HepG2 (cell line): ENCODE measurements around the gene ABCD2. TPM values are rescaled to one million over a fixed set of nuclear protein-coding genes. Genes with fewer than 3 reads are reported as not detected.

Source experiments
- ATAC-seq: fragments of 200-7000 bp; cut with Tn5 transposase; 3 replicates; pipeline ENCODE4 v1.9.1; 2020; ENCODE audit warnings: mild to moderate bottlenecking, moderate library complexity
- BruUV-seq: library from RNA; stranded (reverse); fragments of 400-500 nt; replicated peaks from 2 replicates; lab custom pipeline; 2021; lab: Mats Ljungman, UMichigan
- CTCF ChIA-PET: fragments of 300-600 bp; formaldehyde crosslinking; extraction: SDS; loops from one replicate; lab custom pipeline; 2021; ENCODE audit warnings: low total read pairs, inconsistent platforms, low intra/inter-chr PET ratio; lab: Yijun Ruan, JAX
- POLR2A ChIA-PET: fragments of 350-600 bp; sonication (Branson Sonifier 250); formaldehyde crosslinking; loops from one replicate; lab custom pipeline; 2020; ENCODE audit warnings: antibody characterized with exemption, inconsistent platforms; lab: Yijun Ruan, JAX
- DNase-seq: peaks from one replicate; pipeline ENCODE4 v3.0.0-alpha.2; 2015; ENCODE audit warnings: low spot score
- FAIRE-seq: peaks from 3 replicates; lab custom pipeline; 2011; peaks lifted over from hg19 to GRCh38; lab: Jason Lieb, UNC
- H2AFZ ChIP-seq: one replicate; pipeline ENCODE4 v1.6.1; 2011; ENCODE audit warnings: low read length, inconsistent platforms
- H3K27ac ChIP-seq: fragments of 300-600 bp; 3 replicates; pipeline ENCODE4 v1.8.0; 2011; ENCODE audit warnings: mixed run types, mild to moderate bottlenecking, mixed read lengths, low read length, inconsistent platforms; ENCODE audit not compliant: insufficient read depth; ENCODE audit errors: extremely low read length
- H3K27me3 ChIP-seq, 2 experiments: fragments of 200-600 bp in 1 of 2; 2 replicates in 1 of 2; 3 replicates in 1 of 2; pipeline versions ENCODE4 v1.6.0 to v1.8.0; 2011; ENCODE audit warnings: low read length in 2 of 2, mild to moderate bottlenecking in 2 of 2, moderate library complexity in 2 of 2, inconsistent platforms in 1 of 2; ENCODE audit not compliant: insufficient read depth in 2 of 2, control insufficient read depth in 1 of 2
- H3K36me3 ChIP-seq, 2 experiments: fragments of 200-600 bp in 1 of 2; replicated peaks in 1 of 2; 2 replicates in 1 of 2; 3 replicates in 1 of 2; pipeline versions ENCODE4 v1.5.1 to v1.8.0; 2011; ENCODE audit warnings: low read length in 2 of 2, inconsistent platforms in 1 of 2; ENCODE audit not compliant: insufficient read depth in 2 of 2, control insufficient read depth in 1 of 2
- H3K4me1 ChIP-seq: 2 replicates; pipeline ENCODE4 v1.5.1; 2012; ENCODE audit warnings: low read length, inconsistent platforms; ENCODE audit not compliant: insufficient read depth
- H3K4me2 ChIP-seq: 2 replicates; pipeline ENCODE4 v1.6.0; 2011; ENCODE audit warnings: low read depth, low read length, inconsistent platforms
- H3K4me3 ChIP-seq, 3 experiments: fragments of 200-600 bp in 1 of 3; sonication (generic), shearing (Covaris generic) in 1 of 3; replicated peaks in 1 of 3; 2 replicates each; pipeline ENCODE4 v1.5.1; 2011 to 2016; ENCODE audit warnings: low read length in 3 of 3, inconsistent platforms in 2 of 3, low read depth in 2 of 3, mild to moderate bottlenecking in 2 of 3, control low read depth in 1 of 3, mixed read lengths in 1 of 3; ENCODE audit not compliant: insufficient read depth in 1 of 3
- H3K79me2 ChIP-seq: one replicate; pipeline ENCODE4 v1.6.1; 2011; ENCODE audit warnings: low read length, inconsistent platforms; ENCODE audit not compliant: insufficient read depth
- H3K9ac ChIP-seq: 2 replicates; pipeline ENCODE4 v1.6.0; 2011; ENCODE audit warnings: mild to moderate bottlenecking, low read depth, low read length, inconsistent platforms; ENCODE audit not compliant: insufficient read depth
- H3K9me3 ChIP-seq: 2 replicates; pipeline ENCODE4 v1.5.1; 2012; ENCODE audit warnings: mild to moderate bottlenecking, low read length
- H4K20me1 ChIP-seq: 2 replicates; pipeline ENCODE4 v1.6.0; 2011; ENCODE audit warnings: inconsistent platforms, mild to moderate bottlenecking, low read length, moderate library complexity; ENCODE audit not compliant: insufficient read depth
- DMAP1 ChIP-seq: IDR thresholded peaks from 2 replicates; pipeline ENCODE4 v1.6.1; 2016
- FOXK2 ChIP-seq: fragments of 450-650 bp; IDR thresholded peaks from 2 replicates; pipeline ENCODE4 v1.6.1; 2016
- HIVEP1 ChIP-seq: sonication (generic); formaldehyde crosslinking; IDR thresholded peaks from 2 replicates; pipeline ENCODE4 v1.4.0; 2020; ENCODE audit warnings: mild to moderate bottlenecking, missing genetic modification reagents
- HMG20A ChIP-seq: IDR thresholded peaks from 2 replicates; pipeline ENCODE4 v1.6.1; 2016; ENCODE audit warnings: borderline replicate concordance
- HOXA9 ChIP-seq: sonication (generic); formaldehyde crosslinking; IDR thresholded peaks from 2 replicates; pipeline ENCODE4 v1.8.1; 2022; ENCODE audit warnings: missing genetic modification reagents, mild to moderate bottlenecking, moderate library complexity, borderline replicate concordance
- MEF2D ChIP-seq: sonication (generic); formaldehyde crosslinking; IDR thresholded peaks from 2 replicates; pipeline ENCODE4 v1.5.1; 2020; ENCODE audit warnings: mild to moderate bottlenecking, missing genetic modification reagents
- SOX5 ChIP-seq: IDR thresholded peaks from 2 replicates; pipeline ENCODE4 v1.6.1; 2016; ENCODE audit warnings: borderline replicate concordance
- TEAD2 ChIP-seq: sonication (generic); formaldehyde crosslinking; IDR thresholded peaks from 2 replicates; pipeline ENCODE4 v1.9.0; 2021; ENCODE audit warnings: missing genetic modification reagents
- ZNF446 ChIP-seq: sonication (generic); formaldehyde crosslinking; IDR thresholded peaks from 2 replicates; pipeline ENCODE4 v1.5.0; 2020; ENCODE audit warnings: mild to moderate bottlenecking, missing genetic modification reagents
- WGBS: methylation state at CpG from one replicate; pipeline ENCODE4 v1.1.6; 2017; ENCODE audit warnings: low lambda C conversion rate; 5-methylcytosine and 5-hydroxymethylcytosine counted together
- in situ Hi-C: cut with HindIII; loops from 2 replicates; pipeline ENCODE4 v1.10.0; 2017; ENCODE audit warnings: low pct_unique_long_range_greater_than_20kb; ENCODE audit not compliant: extremely low pct_ligation_motif_present
- intact Hi-C: fragments of 100-400 bp; cut with micrococcal nuclease; formaldehyde crosslinking; loops from one replicate; pipeline ENCODE4 v1.10.0; 2022; ENCODE audit not compliant: unreplicated experiment
- polyA plus RNA-seq, 8 experiments: library from polyadenylated mRNA; depleted of rRNA in 3 of 8; stranded (reverse) in 7 of 8; unstranded in 1 of 8; fragments of >200 nt; fragmentation: Illumina TruSeq in 4 of 8; extraction: Trizol in 4 of 8; gene quantifications; 2 replicates each; pipeline versions ENCODE4 v1.2.1 to v1.2.3, GENCODE V29; 2011 to 2016; ENCODE audit warnings: low read depth in 4 of 8, missing spikeins in 1 of 8, mixed read lengths in 1 of 8; ENCODE audit not compliant: insufficient read depth in 1 of 8
- total RNA-seq, 5 experiments: library from RNA; depleted of rRNA; stranded (reverse); fragments of >200 nt; fragmentation: Illumina TruSeq; extraction: Trizol; gene quantifications; 2 replicates each; pipeline ENCODE4 v1.2.3, GENCODE V29; 2016; ENCODE audit warnings: low read depth in 1 of 5
- TF ChIP-seq, protein P1 (sequence below): sonication (generic); formaldehyde crosslinking; IDR thresholded peaks from 2 replicates; pipeline ENCODE4 v1.4.0; 2020; ENCODE audit warnings: missing genetic modification reagents, mild to moderate bottlenecking, borderline replicate concordance
- TF ChIP-seq, protein P2 (sequence below): IDR thresholded peaks from 2 replicates; pipeline ENCODE4 v1.6.1; 2016
- TF ChIP-seq, protein P3 (sequence below): sonication (generic); formaldehyde crosslinking; IDR thresholded peaks from 2 replicates; pipeline ENCODE4 v1.4.0; 2020; ENCODE audit warnings: missing genetic modification reagents
- TF ChIP-seq, protein P4 (sequence below): sonication (generic); formaldehyde crosslinking; IDR thresholded peaks from 2 replicates; pipeline ENCODE4 v1.8.1; 2023; ENCODE audit warnings: mild to moderate bottlenecking, moderate library complexity, missing genetic modification reagents

The ABCD2 gene
- total and polyA plus RNA-seq, 2 of the 13 experiments (the other 11 are each of a cell fraction or from before 2014, with no cell fraction given), result not detected

DNA sequence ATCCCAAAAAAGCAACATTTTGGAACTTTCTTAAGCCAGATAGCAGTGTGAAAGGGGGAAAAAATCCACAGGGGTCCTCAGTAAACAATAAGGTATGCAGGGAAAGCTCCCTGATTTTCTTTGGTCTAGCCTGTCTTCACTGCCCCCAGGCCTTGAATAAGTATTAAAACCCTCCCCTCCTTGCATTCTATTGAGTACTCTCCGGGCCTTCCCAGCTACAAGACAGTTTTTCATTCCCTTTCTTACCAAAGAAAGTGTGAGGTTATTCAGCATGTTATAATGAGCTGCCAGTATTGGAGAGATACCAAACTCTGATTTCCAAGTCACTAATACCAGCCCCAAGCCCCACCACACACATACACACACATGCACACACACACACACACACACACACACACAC lies 116.9 kb downstream of the ABCD2 start:
- Histone ChIP-seq H3K27ac (no peak overlapping the region), H3K79me2 (no peaks in the 10 kb centered on the region), H3K4me2 (no peak overlapping the region), H3K4me1 (no peaks in the 10 kb centered on the region), H3K4me3 (no peak overlapping the region), H3K9me3 (no peaks in the 10 kb centered on the region), H3K36me3 (no peaks in the 10 kb centered on the region), H3K27me3 (no peaks in the 10 kb centered on the region), H2AFZ (no peak overlapping the region), H3K9ac (no peak overlapping the region), H4K20me1 (no peaks in the 10 kb centered on the region)
- in situ Hi-C loops, result no loop called here
- intact Hi-C loops, result no loop called here
- no peak for DNase-seq
- POLR2A ChIA-PET, result no interaction called here
- no peak for TF ChIP-seq MEF2D
- TF ChIP-seq, protein P1, sequence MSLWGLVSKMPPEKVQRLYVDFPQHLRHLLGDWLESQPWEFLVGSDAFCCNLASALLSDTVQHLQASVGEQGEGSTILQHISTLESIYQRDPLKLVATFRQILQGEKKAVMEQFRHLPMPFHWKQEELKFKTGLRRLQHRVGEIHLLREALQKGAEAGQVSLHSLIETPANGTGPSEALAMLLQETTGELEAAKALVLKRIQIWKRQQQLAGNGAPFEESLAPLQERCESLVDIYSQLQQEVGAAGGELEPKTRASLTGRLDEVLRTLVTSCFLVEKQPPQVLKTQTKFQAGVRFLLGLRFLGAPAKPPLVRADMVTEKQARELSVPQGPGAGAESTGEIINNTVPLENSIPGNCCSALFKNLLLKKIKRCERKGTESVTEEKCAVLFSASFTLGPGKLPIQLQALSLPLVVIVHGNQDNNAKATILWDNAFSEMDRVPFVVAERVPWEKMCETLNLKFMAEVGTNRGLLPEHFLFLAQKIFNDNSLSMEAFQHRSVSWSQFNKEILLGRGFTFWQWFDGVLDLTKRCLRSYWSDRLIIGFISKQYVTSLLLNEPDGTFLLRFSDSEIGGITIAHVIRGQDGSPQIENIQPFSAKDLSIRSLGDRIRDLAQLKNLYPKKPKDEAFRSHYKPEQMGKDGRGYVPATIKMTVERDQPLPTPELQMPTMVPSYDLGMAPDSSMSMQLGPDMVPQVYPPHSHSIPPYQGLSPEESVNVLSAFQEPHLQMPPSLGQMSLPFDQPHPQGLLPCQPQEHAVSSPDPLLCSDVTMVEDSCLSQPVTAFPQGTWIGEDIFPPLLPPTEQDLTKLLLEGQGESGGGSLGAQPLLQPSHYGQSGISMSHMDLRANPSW (CRISPR knock-in tag), result no peak
- TF ChIP-seq ZNF446 (CRISPR knock-in tag), result no peak
- TF ChIP-seq, protein P2, sequence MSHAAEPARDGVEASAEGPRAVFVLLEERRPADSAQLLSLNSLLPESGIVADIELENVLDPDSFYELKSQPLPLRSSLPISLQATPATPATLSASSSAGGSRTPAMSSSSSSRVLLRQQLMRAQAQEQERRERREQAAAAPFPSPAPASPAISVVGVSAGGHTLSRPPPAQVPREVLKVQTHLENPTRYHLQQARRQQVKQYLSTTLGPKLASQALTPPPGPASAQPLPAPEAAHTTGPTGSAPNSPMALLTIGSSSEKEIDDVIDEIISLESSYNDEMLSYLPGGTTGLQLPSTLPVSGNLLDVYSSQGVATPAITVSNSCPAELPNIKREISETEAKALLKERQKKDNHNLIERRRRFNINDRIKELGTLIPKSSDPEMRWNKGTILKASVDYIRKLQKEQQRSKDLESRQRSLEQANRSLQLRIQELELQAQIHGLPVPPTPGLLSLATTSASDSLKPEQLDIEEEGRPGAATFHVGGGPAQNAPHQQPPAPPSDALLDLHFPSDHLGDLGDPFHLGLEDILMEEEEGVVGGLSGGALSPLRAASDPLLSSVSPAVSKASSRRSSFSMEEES (CRISPR knock-in tag), result no peak
- no peak for TF ChIP-seq HOXA9 (CRISPR knock-in tag)
- TF ChIP-seq, protein P3, sequence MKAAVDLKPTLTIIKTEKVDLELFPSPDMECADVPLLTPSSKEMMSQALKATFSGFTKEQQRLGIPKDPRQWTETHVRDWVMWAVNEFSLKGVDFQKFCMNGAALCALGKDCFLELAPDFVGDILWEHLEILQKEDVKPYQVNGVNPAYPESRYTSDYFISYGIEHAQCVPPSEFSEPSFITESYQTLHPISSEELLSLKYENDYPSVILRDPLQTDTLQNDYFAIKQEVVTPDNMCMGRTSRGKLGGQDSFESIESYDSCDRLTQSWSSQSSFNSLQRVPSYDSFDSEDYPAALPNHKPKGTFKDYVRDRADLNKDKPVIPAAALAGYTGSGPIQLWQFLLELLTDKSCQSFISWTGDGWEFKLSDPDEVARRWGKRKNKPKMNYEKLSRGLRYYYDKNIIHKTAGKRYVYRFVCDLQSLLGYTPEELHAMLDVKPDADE (CRISPR knock-in tag), result no peak
- TF ChIP-seq, protein P4, sequence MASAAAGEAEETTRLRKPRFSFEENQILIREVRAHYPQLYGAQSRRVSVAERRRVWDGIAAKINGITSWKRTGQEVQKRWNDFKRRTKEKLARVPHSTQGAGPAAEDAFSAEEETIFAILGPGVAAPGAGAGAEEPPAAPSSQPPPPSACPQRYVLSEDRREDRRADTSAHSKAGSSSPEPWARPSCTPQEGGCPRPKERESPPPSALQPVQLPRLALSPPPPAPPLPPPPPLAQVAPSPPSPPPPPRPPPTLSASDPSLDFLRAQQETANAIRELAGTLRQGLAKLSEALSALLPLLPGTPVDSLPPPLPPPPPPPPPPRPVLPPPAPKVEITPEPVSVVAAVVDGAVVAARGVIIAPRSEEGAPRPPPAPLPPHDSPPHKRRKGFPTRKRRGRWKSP (CRISPR knock-in tag), result no peak
- no peak for TF ChIP-seq DMAP1 (CRISPR knock-in tag)
- no peak for TF ChIP-seq FOXK2
- TF ChIP-seq HMG20A (CRISPR knock-in tag), result no peak
- no peak for TF ChIP-seq SOX5
- no peak for TF ChIP-seq TEAD2
- no peak for TF ChIP-seq HIVEP1
- CTCF ChIA-PET, result no interaction called here
- FAIRE-seq, result no peak
- 0% methylated on average over 1 of the region's 1 CpG for WGBS
- ATAC-seq, result no peak
- BruUV-seq, result no TSS peak
